HG02763 (cell line): ENCODE measurements around the gene RPL18A.

Source experiments
- ATAC-seq: cut with Tn5 transposase; IDR thresholded peaks from one replicate; pipeline ENCODE4 v1.9.1; 2021; ENCODE audit warnings: mild to moderate bottlenecking, moderate library complexity; ENCODE audit not compliant: unreplicated experiment

The RPL18A gene

DNA sequence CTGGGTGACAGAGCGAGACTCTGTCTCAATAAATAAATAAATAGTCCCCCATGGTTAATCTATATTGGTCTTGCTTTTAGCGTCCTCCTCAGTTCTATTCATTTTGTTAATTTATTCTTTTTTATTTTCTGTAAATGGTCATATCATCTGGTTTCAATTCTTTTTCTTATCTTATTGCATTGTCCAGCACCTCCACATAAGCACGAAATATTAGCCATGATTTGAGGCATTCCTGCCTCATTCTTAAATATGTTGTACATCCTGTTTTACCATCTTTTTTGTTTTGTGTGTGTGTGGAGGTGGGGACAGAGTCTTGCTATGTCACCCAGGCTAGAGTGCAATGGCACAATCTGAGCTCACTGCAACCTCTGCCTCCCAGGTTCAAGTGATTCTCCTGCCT is 48.5 kb downstream of the RPL18A start:
- ATAC-seq: no peak

DNA sequence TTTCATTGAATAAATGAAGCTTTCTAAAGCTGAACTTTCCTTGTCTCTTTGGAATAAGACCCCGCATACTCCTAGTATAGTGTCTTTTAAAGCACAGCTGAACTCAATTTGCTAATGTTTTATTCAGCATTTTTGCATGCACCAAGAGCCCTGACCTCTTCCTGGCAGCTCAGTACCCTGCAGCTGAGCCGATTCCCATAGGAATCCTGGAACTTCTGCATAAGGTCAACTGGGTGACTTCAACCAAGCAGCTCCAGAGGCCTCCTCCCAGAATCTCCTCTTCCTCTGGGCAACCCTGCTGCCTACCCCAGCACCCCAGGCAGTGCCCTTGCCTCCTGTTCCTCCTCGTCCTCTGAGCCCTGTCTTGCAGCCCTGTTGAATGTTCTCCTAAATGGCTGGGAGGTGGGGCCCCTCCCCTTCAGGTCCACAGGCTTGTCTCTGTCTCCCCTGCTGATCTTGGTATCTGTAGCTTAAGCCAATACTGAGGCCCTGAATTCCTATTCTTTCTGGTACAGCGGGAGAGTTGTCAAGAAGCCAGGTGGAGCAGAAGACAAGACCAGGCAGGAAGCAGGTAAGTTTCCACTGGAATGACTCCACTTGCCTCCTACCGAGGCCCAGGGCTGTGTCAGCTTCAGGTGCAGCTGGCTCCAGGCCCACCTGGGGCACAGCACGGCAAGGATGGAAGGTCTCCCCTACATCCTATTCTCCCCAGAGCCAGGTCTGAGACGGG is 49.5 kb downstream of the RPL18A start:
- ATAC-seq: no peak

DNA sequence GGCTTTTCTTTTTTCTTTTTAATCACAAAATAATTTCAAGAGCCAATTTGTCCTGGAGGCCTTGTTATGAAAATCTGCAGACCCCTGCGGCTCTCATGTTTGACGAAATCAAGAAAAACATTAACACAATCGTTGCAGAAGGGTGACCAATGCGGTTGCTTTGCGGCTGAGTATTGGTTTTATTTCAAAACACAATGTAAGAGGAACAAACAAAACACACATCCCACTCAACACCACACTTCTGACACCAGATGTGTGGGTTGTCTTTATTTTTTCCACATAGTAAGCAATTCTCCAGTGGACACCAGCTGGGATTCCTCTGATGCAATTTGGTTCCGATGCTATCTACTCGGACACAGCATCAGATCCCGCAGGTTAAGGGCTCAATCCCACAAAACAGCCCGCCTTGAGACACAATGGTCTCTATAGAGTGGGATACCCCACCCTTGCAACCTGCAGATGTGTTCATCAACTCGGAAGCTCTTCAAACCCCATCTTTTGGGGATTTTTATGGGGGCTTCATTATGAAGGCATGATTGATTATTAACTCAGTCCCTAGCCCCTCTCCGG is 51.2 kb downstream of the RPL18A start:
- no peak for ATAC-seq
